GM12864 (cell line): ENCODE data around the gene ZNF117.
"Not testable (repeated sequence)": the region's sequence is repeated elsewhere in the genome, so short reads cannot be mapped to it uniquely, and the experiment has no call there.

Experiments used
- DNase-seq: peaks from one replicate; pipeline ENCODE4 v3.0.0-alpha.2; 2011; ENCODE audit warnings: low read depth
- H3K4me3 ChIP-seq: 2 replicates; pipeline ENCODE4 v1.5.1; 2011; ENCODE audit warnings: mild to moderate bottlenecking, low read depth, low read length, control low read depth
- CTCF ChIP-seq: IDR thresholded peaks from 2 replicates; pipeline ENCODE4 v1.5.1; 2011; ENCODE audit warnings: low read depth, mild to moderate bottlenecking, moderate library complexity, low read length, control low read depth, inconsistent platforms; ENCODE audit errors: missing control alignments

Gene ZNF117

GRCh38 chr7:64978497-64979203 lies 12.2 kb downstream of the ZNF117 start:
- no peak overlapping the region for H3K4me3 ChIP-seq
- DNase-seq = no peak
- no peak for TF ChIP-seq CTCF

DNA sequence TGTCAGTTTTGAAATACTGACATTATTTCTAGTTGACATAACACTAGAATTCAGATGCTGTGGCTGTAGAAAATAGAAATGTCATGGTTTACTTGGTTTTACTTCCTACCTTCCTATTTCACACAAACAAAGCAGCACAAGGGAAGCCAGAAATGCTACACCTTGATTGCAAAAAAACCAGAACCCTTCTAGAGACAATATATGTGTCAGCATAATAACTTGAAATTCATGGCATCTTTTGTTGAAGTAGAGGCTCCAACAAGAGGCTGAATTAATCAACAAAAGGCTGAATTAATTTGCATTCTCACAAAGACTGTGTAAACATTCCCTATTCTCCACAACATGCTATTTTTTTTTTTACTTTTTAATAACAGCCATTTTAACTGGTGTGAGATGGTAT lies 25.2 kb downstream of the ZNF117 start:
- no peak for DNase-seq

GRCh38 chr7:64959072-64959747 lies 31.6 kb downstream of the ZNF117 start:
- no peak for DNase-seq
- no peak overlapping the region for H3K4me3 ChIP-seq
- TF ChIP-seq CTCF = no peak

More for the DNA sequence above, 25.2 kb downstream of the ZNF117 start:
- TF ChIP-seq CTCF = no peak
- H3K4me3 ChIP-seq = no peak overlapping the region

GRCh38 chr7:64951250-64951848 lies 39.5 kb downstream of the ZNF117 start:
- TF ChIP-seq CTCF = peak; percentile 68
- DNase-seq = peak; percentile 8
- H3K4me3 ChIP-seq = no peak overlapping the region

GRCh38 chr7:64950673-64951072 lies 40.2 kb downstream of the ZNF117 start:
- not testable (repeated sequence) for H3K4me3 ChIP-seq, DNase-seq

DNA sequence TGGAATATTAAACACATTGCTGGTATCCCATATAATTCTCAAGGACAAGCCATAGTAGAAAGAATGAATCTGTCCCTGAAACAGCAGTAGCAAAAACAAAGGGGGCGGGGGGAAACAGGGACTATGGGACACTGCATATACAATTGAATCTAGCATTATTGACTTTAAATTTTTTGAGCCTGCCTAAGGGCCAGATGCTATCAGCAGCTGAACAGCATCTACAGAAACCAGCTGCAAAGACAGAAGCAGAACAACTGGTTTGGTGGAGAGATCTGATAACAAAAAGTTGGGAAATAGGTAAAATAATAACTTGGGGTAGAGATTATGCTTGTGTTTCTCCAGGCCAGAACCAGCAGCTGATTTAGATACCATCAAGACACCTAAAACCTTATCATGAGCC lies 42.1 kb downstream of the ZNF117 start:
- not testable (repeated sequence) for DNase-seq, H3K4me3 ChIP-seq

- no peak for DNase-seq
- no peak for TF ChIP-seq CTCF
- no peak overlapping the region for H3K4me3 ChIP-seq
Observed at GRCh38 chr7:64947252-64948000, 43.4 kb downstream of the ZNF117 start.
